SIG-M5 treated with dmso at 0.1 percent for 504 hours (cell line): Measurements from ENCODE around the gene ASTL.
A peak's percentile ranks its signal among the peaks of the same experiment; 100 is the strongest.

ENCODE experiments used
- DNase-seq: peaks from one replicate; lab custom pipeline; 2025; ENCODE audit not compliant: unreplicated experiment; lab: John Stamatoyannopoulos, UW

ASTL gene

DNA sequence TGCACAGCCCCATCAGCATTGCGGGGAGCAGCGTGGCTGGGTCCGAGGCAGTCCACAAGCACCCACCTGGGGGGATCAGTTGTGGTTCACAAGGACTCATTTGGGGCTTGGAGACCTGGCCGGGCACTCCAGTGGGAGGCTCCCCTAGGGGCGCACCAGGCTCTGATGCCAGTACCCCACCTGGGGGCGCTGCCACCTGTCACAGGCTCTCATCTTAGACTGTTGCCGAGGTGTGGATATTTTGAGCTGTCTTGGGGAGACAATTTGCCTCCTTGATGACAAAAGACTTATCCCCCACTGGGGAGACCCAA is 25.0 kb downstream of the ASTL start:
- DNase-seq: no peak

DNA sequence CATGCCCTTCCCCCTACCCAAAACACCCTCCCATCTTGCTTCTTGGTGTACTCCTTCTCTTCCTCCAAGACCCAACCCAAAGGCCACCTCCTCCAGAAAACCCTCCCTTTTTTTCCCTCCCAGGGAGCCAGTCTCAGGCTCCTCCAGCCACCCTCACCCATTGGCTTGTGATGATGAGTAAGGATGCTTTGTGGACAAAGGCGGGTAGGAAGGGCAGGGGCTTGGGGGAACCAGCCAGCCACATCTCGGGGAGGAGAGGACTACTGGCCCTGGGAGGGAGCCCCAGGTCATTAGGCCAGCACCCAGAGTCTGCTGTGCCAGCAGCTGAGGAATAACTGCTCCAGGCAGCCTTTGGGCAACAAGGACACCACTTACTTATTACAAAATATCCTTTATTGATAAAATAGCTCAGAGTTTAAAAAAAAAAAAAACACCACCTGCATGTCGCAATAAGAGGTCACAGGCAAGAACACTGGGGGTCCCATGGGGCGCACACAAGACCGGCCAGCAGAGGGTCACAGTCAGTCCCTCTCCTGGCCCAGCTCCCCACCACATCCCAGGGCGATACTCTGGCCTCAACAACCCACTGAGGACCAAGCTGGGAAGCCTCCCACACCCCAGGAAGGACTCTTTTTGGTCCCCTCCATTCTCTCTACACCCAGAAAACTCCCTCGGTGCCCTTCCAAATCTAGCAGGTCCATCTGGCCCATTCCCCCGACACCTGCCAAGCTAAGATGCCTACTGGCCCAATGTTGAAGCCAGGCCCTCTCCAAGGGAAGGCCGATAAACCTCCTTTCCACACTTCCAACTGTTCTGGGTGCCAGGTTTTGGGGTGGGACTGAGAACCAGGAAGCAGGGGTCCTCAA is 25.6 kb downstream of the ASTL start:
- DNase-seq: no peak

GRCh38 chr2:96111823-96112500 is 26.3 kb downstream of the ASTL start:
- DNase-seq: no peak

GRCh38 chr2:96111257-96111640 is 27.1 kb downstream of the ASTL start:
- no peak for DNase-seq

DNA sequence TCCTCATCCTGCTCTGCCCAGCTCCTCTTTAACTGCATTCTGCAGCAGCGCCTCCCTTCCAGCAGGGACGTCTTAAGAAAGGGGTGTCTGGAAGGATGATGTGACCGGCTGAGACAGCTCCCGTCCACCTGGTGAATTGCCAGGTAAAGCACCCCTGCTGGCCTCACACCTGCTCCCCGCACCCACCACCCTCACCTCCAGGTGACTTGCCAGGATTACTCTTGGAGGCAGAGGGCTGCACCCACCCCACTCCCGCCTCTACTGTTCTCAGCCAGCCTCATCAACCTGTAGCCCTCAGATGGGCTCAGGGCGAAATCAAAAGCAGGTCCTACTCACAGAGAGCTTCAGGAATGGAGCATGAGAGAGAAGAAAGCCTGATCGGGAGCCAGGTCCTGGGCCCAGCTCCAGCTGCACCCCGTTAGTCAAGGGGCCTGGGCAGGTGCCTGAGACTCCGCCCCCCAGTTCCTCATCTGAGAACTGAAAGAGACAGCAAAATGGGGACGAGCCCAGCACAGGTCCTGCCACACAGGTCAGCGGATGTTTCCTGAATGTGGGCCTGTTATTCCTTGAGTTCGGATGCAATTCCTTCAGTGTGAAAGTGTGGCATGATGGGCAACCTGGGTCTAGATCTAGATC is 27.6 kb downstream of the ASTL start:
- DNase-seq: no peak

DNA sequence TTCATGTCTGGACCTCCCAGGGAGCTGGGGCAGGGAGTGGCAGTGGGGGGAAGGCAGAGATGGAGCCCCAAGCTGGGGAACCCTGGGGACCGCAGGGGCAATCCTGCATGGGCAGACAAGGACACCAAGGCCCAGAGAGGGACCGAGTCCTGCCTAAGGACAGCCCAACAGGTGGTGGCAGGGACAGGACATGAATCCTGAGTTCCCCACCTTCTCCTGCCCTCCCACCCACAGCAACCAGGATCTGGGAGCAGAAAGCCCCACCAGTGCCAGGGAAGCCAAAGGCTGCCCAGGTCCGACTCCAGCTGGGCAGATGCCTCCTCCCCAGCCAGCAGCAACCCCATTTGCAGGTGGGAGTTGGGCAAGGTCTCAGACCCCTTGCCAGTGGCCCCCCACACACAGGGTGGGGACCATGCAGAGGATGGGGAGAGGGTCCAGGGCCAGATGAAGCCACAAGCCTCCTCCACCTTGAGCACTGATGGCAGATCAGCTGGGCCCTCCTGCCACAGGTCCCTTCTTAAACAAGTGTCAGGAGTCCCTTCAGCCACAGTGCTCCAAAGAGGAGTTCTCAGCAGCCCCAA is 28.3 kb downstream of the ASTL start:
- DNase-seq: no peak

GRCh38 chr2:96109361-96109680 is 29.0 kb downstream of the ASTL start:
- no peak for DNase-seq

DNA sequence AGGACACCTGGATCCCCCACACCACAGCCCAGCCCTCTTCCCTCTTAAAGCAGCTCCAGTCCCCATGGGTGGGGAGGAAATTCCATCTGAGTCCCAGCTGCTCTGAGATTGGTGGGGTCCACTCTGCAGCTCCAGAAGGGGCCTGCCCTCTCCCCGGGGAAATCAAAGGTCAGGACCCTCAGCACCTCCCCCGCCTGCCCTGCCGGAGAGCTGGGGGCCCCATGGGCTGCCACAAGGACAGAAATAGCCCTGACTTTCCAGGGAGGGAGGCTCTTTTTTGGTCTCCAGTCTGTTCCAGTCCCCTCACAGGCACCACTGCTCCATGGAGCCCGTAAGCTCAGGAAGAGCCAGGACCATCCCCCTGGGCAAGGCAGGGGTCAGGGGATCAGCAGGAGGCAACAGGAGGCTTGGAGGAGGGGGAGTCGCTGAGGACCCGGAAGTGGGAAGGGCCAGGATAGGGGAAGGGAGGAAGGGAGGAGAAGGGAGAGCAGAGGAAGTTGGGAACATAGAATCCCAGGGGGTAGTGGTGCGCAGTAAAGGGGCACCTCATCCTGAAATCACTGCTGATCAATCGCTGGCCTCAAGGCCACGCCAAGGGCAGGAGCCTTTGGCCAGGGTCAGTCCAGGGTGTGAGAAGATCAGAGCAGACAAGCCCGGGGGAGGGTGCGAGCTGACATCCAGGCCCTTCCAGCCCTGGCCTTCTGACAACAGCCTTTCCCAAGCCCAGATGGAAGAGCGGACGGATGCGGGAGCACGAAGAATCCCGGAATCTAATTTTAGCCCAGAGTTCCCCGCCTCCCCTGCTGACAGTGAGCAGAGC is 29.6 kb downstream of the ASTL start:
- DNase-seq: no peak

GRCh38 chr2:96108151-96108540 is 30.2 kb downstream of the ASTL start:
- no peak for DNase-seq

DNA sequence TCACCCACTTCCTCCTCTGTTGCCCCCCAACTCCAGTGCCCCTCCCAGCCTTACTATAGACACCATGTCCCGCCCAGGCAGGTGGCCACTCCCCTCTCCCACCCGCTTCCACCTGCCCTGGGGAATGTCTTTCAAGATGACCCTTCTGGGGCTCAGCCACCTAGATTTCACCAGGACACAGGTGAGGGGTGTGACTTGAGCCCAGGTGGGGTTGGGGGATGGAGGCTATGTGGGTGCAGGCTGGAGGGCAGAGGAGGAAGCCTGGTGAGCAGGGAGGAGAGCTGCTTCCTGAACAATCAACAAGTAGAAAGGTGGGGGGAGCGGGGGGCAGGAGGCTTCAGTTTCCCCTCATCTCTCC is 30.6 kb downstream of the ASTL start:
- no peak for DNase-seq

DNA sequence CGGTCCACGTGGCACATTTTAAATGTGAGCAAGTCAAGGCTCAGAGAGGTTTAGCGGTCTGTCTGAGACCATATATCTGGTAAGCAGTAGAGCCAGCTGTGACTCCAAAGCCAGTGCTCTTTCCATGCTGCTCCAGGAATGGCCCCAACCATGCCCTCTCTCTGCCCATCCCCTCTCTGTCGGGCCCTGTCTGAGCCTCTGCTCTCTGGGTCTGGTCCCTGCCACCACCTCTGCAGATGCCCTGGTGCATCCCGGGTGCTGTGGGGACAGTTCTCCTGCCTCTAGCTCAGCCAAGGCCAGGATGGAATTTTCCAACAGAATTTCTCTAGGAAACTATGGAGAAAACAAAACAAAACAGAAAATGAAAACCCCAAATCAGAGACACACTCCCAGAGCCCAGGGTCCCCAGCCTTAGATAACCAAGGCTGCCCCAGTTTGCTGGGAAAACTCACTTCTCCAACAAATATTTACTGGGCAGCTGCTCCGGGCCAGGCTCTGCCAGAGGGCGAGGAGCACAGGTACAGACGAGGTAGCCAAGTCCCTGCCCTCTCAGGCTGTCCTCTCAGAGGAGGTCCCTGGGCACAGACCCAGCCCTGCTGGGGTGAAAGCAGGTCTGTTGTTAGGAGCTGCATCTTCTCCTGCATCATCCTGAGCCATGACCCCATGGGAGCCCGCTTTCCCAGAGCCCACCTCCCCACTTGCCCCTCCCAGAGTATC is 31.2 kb downstream of the ASTL start:
- DNase-seq: no peak

DNA sequence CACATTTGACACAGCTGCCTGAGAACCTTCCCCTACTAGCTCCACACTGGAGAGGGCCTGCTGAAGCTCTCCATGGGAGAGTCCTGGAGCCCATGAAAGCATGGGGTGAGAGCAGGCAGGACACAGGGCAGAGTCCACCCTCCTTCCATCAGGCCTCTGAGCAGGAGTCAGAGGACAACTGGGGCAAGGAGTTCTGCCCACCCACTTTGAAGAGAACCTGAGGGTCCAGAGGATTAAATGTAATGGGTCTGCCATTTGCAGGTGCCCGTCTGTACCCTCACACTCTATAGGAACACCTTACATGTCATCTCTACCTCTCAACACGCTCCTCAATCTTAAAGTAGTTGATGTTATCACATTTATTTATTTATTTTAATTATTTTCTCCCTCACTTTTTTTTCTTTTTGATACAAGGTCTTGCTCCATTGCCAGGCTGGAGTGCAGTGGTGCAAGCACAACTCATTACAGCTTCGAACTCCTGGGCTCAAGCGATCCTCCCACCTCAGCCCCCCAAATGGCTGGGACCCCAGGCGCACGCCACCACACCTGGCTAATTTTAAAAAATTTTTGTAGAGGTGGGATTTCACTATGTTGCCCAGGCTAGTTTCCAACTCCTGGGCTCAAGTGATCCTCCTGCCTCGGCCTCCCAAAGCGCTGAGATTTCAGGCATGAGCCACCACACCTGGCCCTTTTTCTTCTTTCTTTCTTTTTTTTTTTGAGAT is 32.1 kb downstream of the ASTL start:
- DNase-seq: no peak

- DNase-seq: no peak
Observed at GRCh38 chr2:96105152-96105915, 33.0 kb downstream of the ASTL start.

- no peak for DNase-seq
Observed at GRCh38 chr2:96104487-96104861, 33.8 kb downstream of the ASTL start.

GRCh38 chr2:96103761-96104486 is 34.4 kb downstream of the ASTL start:
- peak; percentile 19 for DNase-seq

DNA sequence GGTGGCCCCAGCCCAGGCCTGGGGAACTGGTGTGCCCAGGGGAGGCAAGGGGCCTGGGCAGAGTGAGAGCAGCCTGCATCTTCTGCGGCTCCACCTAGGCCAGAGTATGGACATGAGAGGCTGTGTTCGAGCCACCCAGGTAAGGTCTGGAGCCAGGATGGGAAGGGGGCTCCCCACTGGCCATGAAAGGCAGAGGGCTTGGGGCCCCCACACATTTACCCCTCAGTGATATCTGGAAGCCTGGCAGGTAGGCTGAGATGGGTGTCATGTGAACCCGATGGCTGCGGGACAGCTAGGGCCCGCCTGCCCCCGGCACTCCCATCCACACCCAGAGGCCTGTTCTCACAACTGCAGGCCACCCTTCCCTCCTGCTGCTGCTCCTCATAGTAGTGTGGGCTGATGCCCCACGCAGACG is 35.1 kb downstream of the ASTL start:
- DNase-seq: no peak

DNA sequence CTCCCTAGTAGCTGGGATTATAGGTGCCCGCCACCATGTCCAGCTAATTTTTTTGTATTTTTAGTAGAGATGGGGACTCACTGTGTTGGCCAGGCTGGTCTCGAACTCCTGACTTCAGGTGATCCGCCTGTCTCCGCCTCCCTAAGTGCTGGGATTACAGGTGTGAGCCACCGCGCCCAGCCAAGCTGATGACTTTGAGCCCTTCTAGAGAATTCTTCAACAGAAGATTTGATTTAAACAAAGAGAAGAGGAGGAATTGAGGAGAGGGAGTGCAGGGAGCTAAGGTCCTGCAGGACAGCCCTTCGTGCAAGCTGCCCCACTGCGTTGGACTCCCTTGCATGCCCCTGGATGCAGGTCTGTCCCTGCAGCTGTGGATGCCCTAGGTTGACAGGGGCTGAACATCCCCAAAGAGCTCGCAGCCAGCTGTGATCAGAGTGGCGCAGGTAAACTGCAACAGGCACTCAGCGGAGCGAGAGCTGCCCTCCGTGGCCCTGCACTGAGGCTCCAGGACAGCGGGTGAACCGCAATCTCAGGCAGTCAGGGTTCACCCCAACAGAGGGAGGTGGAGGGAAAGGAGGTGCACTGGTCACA is 35.6 kb downstream of the ASTL start:
- DNase-seq: no peak

DNA sequence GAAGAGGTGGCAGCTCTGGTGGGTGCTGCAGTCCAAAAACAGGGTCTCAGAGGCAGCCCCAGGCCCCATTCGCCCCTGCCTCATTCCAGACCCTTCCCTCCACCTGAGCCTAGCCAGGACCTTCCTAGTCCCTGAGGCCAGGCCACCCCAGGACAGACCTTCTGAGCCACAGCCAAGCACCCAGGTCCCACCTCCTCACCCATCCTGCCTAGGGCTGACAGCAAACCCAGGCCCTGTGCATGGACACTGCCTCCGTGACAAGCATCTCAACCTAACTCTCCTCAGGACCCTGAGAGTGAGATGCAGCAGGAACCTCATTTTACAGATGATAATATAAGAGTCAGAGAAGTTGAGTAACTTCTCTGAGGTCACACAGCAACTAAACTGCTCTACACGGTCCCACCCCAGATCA is 37.4 kb downstream of the ASTL start:
- no peak for DNase-seq
